ENCODE measurements around the gene BZW2.

BZW2 gene

GRCh38 chr7:16741676-16742075 lies 95.7 kb downstream of the BZW2 start:
- DNase-seq (ENCODE audit: low spot score) = no peak
- ChIA-PET POLR2A (ENCODE audit: low non-redundant PET) (no interaction called here), CTCF (no interaction called here)
- TF ChIP-seq CTCF (conservative IDR thresholded peaks at IDR 0.05; ENCODE audit: low read depth) = no peak
- H3K27ac ChIP-seq = no peak overlapping the region

DNA sequence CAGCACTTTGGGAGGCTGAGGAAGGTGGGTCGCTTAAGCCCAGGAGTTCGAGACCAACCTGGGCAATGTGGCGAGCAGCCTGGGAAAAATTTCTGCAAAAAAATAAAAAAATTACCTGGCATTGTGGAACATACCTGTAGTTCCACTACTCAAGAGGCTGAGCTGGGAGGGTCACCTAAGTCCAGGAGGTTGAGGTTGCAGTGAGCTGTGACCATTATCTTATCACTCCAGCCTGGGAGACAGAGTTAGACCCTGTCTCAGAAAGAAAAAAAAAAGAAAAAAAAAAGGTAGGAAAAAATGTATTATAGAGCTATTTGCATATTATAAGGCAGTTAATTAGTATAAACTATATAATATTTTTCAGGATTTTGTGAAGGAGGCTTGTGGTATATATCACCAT lies 96.6 kb downstream of the BZW2 start:
- no peak overlapping the region for H3K27ac ChIP-seq
- TF ChIP-seq CTCF (conservative IDR thresholded peaks at IDR 0.05; ENCODE audit: low read depth) = no peak
- ChIA-PET CTCF (interaction anchor here (0.5 to 0.7 kb wide), 2 partner anchors 63 to 176 kb away, joined by 3 read pairs; no protein-coding TSS in a partner anchor), POLR2A (ENCODE audit: low non-redundant PET) (no interaction called here)
- no peak for DNase-seq (ENCODE audit: low spot score)

DNA sequence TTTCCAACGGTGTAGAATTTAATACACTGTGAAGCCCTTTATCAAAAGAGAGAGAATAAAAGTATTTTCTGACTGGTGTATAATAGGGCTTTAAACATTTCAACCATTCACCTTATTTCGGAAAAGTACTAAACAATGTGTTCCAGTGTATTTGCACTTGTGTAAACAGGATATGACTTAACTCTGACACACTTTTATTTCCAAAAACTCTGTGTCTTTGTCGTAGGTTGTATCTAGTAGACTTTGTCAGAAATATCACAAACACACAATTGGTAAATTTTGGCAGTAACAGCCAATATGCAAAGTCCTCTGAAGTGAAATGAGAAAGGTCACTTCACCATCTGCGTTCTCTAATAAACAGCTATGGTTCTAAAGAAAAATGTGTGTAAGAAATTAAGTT lies 97.3 kb downstream of the BZW2 start:
- POLR2A ChIA-PET (ENCODE audit: low non-redundant PET) = no interaction called here
- CTCF ChIA-PET = interaction anchor here (0.7 kb wide), 1 partner anchor 175 kb away, joined by 3 read pairs; no protein-coding TSS in a partner anchor
- no peak for TF ChIP-seq CTCF (conservative IDR thresholded peaks at IDR 0.05; ENCODE audit: low read depth)
- no peak for DNase-seq (ENCODE audit: low spot score)
- no peak overlapping the region for H3K27ac ChIP-seq

- ChIA-PET CTCF (no interaction called here), POLR2A (ENCODE audit: low non-redundant PET) (no interaction called here)
- no peak for TF ChIP-seq CTCF (conservative IDR thresholded peaks at IDR 0.05; ENCODE audit: low read depth)
Observed at GRCh38 chr7:16744518-16745250, 98.7 kb downstream of the BZW2 start.

GRCh38 chr7:16745645-16746044 lies 99.7 kb downstream of the BZW2 start:
- TF ChIP-seq CTCF (conservative IDR thresholded peaks at IDR 0.05; ENCODE audit: low read depth) = no peak
- POLR2A ChIA-PET (ENCODE audit: low non-redundant PET) = no interaction called here
- no peak for DNase-seq (ENCODE audit: low spot score)
- CTCF ChIA-PET = no interaction called here
- no peak overlapping the region for H3K27ac ChIP-seq

More at GRCh38 chr7:16744518-16745250, 98.7 kb downstream of the BZW2 start:
- no peak for DNase-seq (ENCODE audit: low spot score)
- H3K27ac ChIP-seq = no peak overlapping the region

DNA sequence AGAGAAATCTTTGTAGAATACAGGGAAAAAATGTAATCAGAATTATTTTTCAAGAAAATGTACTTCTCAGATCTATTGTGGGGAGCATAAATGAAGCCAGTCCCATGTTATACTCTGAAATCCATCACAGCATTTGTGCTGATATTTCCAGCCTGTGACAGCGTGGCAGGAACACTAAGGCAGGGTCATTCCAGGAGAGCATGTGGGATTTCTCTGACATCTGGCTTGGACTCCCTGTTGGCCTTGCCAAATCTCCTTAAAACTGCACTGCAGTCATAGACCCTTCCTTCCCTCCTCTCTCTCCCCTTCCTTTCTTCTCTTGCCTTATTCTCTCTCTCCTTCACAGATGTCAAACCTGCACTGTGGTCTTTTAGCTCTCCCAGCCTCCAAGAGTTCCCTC lies 101.1 kb downstream of the BZW2 start:
- CTCF ChIA-PET = no interaction called here
- TF ChIP-seq CTCF (conservative IDR thresholded peaks at IDR 0.05; ENCODE audit: low read depth) = no peak

More for the DNA sequence above, 101.1 kb downstream of the BZW2 start:
- POLR2A ChIA-PET (ENCODE audit: low non-redundant PET) = no interaction called here
- no peak for DNase-seq (ENCODE audit: low spot score)
- no peak overlapping the region for H3K27ac ChIP-seq

All from RWPE1 (cell line).